ENCODE measurements around the gene TK2. TPM values are rescaled to one million over a fixed set of nuclear protein-coding genes. Genes with fewer than 3 reads are reported as not detected.

TK2 gene
- total and polyA plus RNA-seq, 4 donors, result 10.5 to 31.9 (median 21.0) TPM

DNA sequence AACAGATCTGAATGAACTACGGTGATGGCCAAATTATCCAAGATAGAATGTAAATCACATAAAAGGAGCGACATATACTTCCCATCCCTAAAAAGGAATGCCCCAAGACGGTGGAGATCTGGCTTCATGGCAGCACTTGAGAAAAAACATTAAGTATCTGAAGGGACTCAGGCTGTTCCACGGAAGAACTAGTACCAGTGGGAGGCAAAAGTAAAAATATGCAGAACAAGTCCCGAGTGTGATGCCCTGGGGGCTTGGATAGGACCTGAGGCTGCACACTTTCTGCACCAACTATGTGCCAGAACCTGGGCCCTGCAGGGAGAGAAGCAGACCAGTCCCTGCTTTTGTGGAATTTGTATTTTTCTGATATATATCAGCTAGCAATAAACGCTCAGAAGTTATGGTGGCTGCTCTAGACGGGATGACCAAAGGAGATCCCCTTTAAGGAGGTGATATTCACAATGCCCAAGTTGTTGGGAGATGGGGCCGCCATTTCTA, 1.9 kb upstream of the TK2 start:
- Histone ChIP-seq H3K4me3 (ENCODE audit: low read depth in 1 of 3, low read length in 3 of 3) (peak overlapping the region; percentile 57 to 96 (median 88)), H3K9me3 (ENCODE audit: control insufficient read depth in 4 of 4, low read length in 3 of 4) (no peaks in the 10 kb centered on the region), H3K9ac (ENCODE audit: low read depth in 1 of 2, low read length in 2 of 2) (peak overlapping the region; percentile 76 to 85), H3K4me1 (ENCODE audit: control insufficient read depth in 4 of 4, insufficient read depth in 4 of 4, low read length in 3 of 4) (peaks cover 2 to 31% (median 22%) of the 10 kb centered on the region in 4 donors), H3K27me3 (ENCODE audit: control insufficient read depth in 4 of 4, insufficient read depth in 4 of 4, low read length in 3 of 4) (no peaks in the 10 kb centered on the region), H3K36me3 (ENCODE audit: control insufficient read depth in 4 of 4, insufficient read depth in 3 of 4, low read depth in 1 of 4, low read length in 3 of 4) (no peaks in the 10 kb centered on the region), H3K27ac (ENCODE audit: low read depth in 1 of 2, low read length in 2 of 2) (peak overlapping the region; percentile 92 to 97)
- no peak for DNase-seq (ENCODE audit: low spot score)
- WGBS, result 44% methylated on average over 8 of the region's 8 CpGs
- TF ChIP-seq JUND (IDR thresholded peaks at IDR 0.05) (no peak), MAX (IDR thresholded peaks at IDR 0.05) (no peak), RAD21 (IDR thresholded peaks at IDR 0.05) (no peak), HNF4G (IDR thresholded peaks at IDR 0.05) (no peak), SP1 (IDR thresholded peaks at IDR 0.05) (no peak)
- TF ChIP-seq, protein P1, sequence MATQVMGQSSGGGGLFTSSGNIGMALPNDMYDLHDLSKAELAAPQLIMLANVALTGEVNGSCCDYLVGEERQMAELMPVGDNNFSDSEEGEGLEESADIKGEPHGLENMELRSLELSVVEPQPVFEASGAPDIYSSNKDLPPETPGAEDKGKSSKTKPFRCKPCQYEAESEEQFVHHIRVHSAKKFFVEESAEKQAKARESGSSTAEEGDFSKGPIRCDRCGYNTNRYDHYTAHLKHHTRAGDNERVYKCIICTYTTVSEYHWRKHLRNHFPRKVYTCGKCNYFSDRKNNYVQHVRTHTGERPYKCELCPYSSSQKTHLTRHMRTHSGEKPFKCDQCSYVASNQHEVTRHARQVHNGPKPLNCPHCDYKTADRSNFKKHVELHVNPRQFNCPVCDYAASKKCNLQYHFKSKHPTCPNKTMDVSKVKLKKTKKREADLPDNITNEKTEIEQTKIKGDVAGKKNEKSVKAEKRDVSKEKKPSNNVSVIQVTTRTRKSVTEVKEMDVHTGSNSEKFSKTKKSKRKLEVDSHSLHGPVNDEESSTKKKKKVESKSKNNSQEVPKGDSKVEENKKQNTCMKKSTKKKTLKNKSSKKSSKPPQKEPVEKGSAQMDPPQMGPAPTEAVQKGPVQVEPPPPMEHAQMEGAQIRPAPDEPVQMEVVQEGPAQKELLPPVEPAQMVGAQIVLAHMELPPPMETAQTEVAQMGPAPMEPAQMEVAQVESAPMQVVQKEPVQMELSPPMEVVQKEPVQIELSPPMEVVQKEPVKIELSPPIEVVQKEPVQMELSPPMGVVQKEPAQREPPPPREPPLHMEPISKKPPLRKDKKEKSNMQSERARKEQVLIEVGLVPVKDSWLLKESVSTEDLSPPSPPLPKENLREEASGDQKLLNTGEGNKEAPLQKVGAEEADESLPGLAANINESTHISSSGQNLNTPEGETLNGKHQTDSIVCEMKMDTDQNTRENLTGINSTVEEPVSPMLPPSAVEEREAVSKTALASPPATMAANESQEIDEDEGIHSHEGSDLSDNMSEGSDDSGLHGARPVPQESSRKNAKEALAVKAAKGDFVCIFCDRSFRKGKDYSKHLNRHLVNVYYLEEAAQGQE (IDR thresholded peaks at IDR 0.05), result no peak

GRCh38 chr16:66551348-66551759, 1.4 kb upstream of the TK2 start:
- DNase-seq (ENCODE audit: low spot score), result no peak
- Histone ChIP-seq H3K9ac (ENCODE audit: low read depth in 1 of 2, low read length in 2 of 2) (peak overlapping the region; percentile 12 to 85), H3K36me3 (ENCODE audit: control insufficient read depth in 4 of 4, insufficient read depth in 3 of 4, low read depth in 1 of 4, low read length in 3 of 4) (no peaks in the 10 kb centered on the region), H3K27me3 (ENCODE audit: control insufficient read depth in 4 of 4, insufficient read depth in 4 of 4, low read length in 3 of 4) (no peaks in the 10 kb centered on the region), H3K27ac (ENCODE audit: low read depth in 1 of 2, low read length in 2 of 2) (peak overlapping the region; percentile 92 to 97), H3K9me3 (ENCODE audit: control insufficient read depth in 4 of 4, low read length in 3 of 4) (no peaks in the 10 kb centered on the region), H3K4me1 (ENCODE audit: control insufficient read depth in 4 of 4, insufficient read depth in 4 of 4, low read length in 3 of 4) (peaks cover 2 to 31% (median 22%) of the 10 kb centered on the region in 4 donors), H3K4me3 (ENCODE audit: low read depth in 1 of 3, low read length in 3 of 3) (no peak overlapping the region)
- TF ChIP-seq RAD21 (IDR thresholded peaks at IDR 0.05), result peak in 1 of 2 donors; percentile 12
- TF ChIP-seq GABPA (IDR thresholded peaks at IDR 0.05 in 1 of 2, conservative IDR thresholded peaks at IDR 0.05 in 1 of 2), result no peak
- TF ChIP-seq CTCF (IDR thresholded peaks at IDR 0.05; ENCODE audit: low read depth, low read length, missing input control), result peak; percentile 30
- 67% methylated on average over 6 of the region's 6 CpGs for WGBS

DNA sequence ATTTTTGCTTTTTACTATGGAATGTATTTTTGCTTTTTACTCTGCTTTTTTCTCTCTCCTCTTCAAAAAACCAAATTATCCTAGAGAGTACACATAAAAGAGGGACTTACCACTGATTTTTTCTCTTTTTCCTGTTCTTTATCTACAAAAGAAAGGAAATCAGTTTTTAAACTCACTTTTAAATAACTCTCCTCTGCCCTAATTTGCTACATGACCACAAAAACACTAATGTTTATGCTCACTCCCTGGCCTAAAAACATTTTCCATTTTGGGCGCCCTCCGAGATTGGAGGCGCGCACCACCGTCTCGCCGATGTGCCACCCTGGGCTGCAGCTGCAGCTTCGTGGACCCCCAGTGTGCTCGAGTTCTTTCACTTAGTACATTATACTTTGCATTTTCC, 1.1 kb downstream of the TK2 start:
- DNase-seq (ENCODE audit: low spot score), result no peak
- Histone ChIP-seq H3K9ac (ENCODE audit: low read depth in 1 of 2, low read length in 2 of 2) (peak overlapping the region; percentile 81 to 85), H3K36me3 (ENCODE audit: control insufficient read depth in 4 of 4, insufficient read depth in 3 of 4, low read depth in 1 of 4, low read length in 3 of 4) (peaks cover 0 to 1% (median 0%) of the 10 kb centered on the region in 4 donors), H3K27ac (ENCODE audit: low read depth in 1 of 2, low read length in 2 of 2) (peak overlapping the region; percentile 90 to 94), H3K4me3 (ENCODE audit: low read depth in 1 of 3, low read length in 3 of 3) (peak overlapping the region in 2 of 3 donors; percentile 83 to 88), H3K9me3 (ENCODE audit: control insufficient read depth in 4 of 4, low read length in 3 of 4) (no peaks in the 10 kb centered on the region), H3K4me1 (ENCODE audit: control insufficient read depth in 4 of 4, insufficient read depth in 4 of 4, low read length in 3 of 4) (peaks cover 2 to 31% (median 22%) of the 10 kb centered on the region in 4 donors), H3K27me3 (ENCODE audit: control insufficient read depth in 4 of 4, insufficient read depth in 4 of 4, low read length in 3 of 4) (no peaks in the 10 kb centered on the region)
- 78% methylated on average over 9 of the region's 9 CpGs for WGBS
- no peak for TF ChIP-seq RXRA (IDR thresholded peaks at IDR 0.05)
- TF ChIP-seq HNF4G (IDR thresholded peaks at IDR 0.05), result no peak

Measured in liver (tissue), 9 donors.